ENCODE data around the gene UGT2A1.
A peak's percentile ranks its signal among the peaks of the same experiment; 100 is the strongest.
"Not testable (repeated sequence)": the region's sequence is repeated elsewhere in the genome, so short reads cannot be mapped to it uniquely, and the experiment has no call there.

UGT2A1 gene

GRCh38 chr4:69653147-69653546, at the start of gene UGT2A1:
Gene UGT2A1 (minus strand): TSS chr4:69653247. CDS start chr4:69647644, 5,603 bp downstream.
- DNase-seq: no peak

DNA sequence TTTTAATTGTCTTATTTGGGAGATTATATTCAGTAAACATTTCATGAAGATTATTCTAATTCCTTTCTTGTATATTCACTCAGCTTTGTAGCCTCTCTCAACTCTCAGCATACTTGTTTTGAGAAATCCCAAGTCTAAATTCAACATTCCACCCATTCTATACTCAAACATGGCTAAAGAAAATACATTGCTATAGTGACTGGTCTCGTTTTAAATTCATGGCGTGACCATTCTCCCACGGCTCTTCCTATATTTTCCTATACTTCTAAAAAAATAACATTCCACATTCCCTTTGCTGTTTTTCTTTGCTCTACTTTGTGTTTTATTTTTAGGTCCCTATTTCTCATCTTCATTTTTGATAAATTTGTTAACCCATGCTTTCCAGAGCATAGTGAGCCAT, 49.2 kb upstream of the UGT2A1 start:
- DNase-seq: no peak

GRCh38 chr4:69701696-69702095, 48.6 kb upstream of the UGT2A1 start:
- no peak for DNase-seq

DNA sequence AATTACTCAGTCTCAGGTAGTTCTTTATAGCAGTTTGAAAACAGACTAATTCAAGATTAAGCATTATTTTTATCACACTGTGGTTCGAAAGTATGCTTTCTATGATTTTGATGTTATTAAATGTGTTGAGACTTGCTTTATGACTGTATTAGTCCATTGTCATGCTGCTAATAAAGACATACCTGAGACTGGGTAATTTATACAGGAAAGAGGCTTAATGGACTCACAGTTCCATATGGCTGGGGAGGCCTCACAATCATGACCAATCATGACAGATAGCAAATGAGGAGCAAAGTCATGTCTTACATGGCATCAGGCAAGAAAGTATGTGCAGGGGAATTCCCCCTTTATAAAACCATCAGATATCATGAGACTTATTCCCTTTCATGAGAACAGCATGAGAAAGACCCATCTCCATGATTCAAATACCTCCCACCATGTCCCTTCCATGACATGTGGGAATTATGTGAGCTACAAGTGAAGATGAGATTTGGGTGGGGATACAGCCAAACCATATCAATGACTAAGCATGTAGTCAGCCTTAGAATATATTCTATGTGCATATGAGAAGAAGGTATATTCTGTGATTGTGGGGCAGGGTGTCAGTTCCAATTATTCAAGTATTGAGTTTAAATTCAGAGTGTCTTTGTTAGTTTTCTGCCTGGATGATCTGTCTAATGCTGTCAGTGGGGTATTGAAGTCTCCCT, 44.6 kb upstream of the UGT2A1 start:
- no peak for DNase-seq

DNA sequence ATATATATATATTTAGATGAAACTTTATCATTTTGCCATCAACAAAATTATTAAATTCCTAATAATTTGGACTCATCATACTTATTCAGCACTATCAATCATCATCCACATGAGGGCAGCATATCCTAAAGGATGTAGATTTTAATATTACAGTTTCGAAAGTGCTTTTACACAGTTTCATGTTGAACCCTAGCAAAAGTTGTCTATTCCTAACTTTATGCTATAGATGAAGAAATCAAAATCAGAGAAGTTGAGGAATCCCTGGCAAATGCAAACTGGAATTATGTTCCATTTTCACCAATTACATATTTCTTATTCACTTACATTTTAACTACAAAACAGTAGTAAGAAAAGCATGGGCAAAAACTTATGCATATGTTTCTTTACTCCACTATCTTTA, 36.6 kb upstream of the UGT2A1 start:
- DNase-seq: peak; percentile 13

GRCh38 chr4:69684804-69685203, 31.8 kb upstream of the UGT2A1 start:
- DNase-seq: no peak

DNA sequence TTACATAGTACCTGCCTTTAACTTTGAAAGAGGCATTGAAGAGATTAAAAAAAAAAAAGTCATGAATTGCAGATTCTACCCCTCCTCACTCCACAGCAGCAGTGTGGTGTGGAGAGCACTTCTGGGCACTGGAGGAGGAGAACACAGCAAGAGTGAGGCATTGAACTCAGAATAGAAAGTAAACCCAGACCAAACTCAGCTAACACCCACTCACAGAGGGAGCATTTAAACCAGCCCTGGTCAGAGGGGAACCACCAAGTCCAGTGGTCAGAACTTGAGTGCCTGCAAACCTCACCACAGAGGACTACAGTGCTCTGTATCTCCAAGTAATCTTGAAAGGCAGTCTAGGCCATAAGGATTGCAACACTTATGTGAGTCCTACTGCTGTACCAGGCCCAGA, 15.6 kb upstream of the UGT2A1 start:
- no peak for DNase-seq

- not testable (repeated sequence) for DNase-seq
Observed at GRCh38 chr4:69664009-69664408, 11.0 kb upstream of the UGT2A1 start.

GRCh38 chr4:69661130-69661803, 8.2 kb upstream of the UGT2A1 start:
- not testable (repeated sequence) for DNase-seq

GRCh38 chr4:69658133-69658532, 5.1 kb upstream of the UGT2A1 start:
- no peak for DNase-seq

- no peak for DNase-seq
Observed at GRCh38 chr4:69656653-69657158, 3.7 kb upstream of the UGT2A1 start.

GRCh38 chr4:69650872-69651271, 2.2 kb downstream of the UGT2A1 start:
- DNase-seq: no peak

DNA sequence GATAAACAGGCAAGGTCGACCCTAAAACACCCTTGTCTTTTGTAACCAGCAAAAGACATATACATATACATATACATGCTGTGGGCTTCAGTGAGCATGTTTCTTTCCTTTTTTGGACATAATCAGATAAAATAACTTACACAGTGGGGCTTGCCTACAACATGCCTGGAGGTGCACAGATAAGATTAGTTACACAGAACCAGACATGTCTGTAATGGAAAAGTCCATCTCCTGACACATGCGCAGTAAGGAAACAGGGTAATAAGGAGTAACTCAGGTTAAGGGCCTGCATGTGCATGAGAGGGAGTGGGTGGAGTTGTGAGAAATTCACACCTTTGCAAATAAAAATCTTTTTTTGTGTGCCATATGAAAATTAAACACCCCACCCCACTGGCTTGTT, 3.4 kb downstream of the UGT2A1 start:
- no peak for DNase-seq

DNA sequence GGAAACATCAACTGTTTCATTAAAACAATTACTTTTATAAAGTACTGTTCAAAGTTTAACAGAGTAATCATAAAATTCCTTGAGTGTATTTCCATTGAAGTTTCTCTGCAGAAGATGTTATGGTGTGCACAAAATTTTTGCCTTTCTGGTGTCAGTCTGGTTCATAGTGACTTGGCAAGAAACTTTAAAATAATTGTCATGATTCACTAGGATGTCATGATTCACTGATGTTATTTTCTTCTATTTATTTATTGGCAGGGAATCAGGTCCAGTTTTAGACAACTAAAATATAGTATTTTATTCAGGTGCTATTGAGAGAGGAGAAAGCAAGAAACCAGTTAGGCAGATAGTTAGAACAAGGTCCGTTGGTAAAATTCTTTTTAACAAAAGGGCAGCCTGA, 3.8 kb downstream of the UGT2A1 start:
- DNase-seq: no peak

DNA sequence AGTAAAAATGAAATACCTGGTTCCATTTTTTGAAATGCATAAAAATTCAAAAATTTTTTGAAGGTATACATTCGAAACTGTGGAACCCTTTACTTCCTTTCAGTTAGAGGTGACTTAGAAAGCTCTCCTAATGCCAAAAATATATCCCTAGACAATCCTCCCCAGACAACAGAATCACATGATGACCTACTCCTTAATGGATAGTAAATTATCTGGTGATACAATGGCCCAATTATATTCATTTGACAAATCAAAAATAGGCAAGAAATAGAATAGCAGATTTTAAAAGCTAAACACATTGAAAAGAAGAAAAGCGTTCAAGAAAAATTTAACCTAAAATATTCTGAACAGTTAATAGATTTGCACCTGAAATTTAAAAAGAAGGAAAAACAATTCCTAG, 10.1 kb downstream of the UGT2A1 start:
- no peak for DNase-seq

- no peak for DNase-seq
Observed at GRCh38 chr4:69640289-69640688, 12.8 kb downstream of the UGT2A1 start.

- no peak for DNase-seq
Observed at GRCh38 chr4:69639542-69639941, 13.5 kb downstream of the UGT2A1 start, which contains the start of gene UGT2A2. Gene UGT2A2 (minus strand): TSS chr4:69639642. CDS start chr4:69639640, 2 bp downstream.

DNA sequence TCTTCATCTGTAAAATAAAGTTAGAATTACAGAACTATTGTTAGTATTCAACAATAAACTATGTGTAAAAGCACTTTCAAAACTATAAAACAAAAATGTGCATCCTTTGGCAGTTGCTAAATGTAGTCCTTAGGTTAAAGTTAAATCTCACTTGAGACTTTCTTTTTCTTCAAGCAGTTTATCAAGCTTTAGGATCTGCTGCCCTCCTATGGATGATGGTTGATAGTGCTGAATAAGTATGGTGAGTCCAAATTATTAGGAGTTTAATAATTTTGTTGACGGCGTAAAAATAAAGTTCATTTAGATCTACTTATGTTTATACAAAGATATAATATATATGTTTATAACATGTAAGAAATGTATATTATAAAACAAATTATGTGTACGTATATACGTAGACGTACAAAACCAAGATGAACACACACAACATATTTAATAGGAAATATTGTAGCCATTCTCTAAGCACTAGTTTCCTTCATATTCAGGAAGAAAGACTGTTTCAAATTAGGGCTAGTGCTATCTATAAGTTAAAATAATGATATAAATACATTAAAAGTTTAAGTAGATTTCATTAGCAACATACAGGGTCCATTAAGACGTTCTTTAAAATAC, 35.9 kb downstream of the UGT2A1 start:
- DNase-seq: no peak

DNA sequence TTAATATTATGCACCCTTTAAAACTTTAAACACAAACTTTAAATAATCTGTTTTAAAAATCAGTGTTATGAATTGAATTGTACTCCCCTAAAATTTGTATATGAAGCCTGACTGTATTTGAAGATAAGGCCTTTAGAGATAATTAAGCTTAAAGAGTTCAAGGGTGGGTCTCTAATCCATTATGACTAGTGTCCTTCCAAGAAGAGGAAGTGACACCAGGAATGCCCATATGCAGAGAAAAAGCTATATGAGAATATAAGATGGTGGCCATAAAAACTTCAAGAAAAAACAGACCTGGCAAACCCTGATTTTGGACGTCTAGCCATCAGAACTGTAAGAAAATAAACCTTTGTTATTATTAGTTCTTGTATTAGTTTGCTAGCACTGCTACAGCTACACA, 42.6 kb downstream of the UGT2A1 start:
- no peak for DNase-seq

DNA sequence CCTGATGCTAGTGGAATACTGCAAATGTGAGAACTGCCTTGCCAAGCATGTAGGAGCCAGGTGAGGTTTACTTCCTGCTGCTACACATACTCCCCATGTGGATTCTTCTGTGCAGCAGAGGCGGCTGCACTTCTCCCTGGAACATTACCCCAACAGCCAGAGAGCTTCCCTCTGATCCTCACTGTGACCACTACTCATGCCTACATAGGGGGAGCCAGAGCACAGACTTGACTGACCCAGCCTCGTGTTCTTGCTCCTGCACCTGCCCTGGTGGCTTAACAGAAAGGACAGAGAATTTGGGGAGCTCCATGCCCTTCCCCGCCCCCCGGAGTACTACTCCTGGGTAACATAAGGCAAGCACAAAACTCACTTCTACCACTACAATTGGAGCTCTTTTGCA, 52.0 kb downstream of the UGT2A1 start:
- no peak for DNase-seq

DNA sequence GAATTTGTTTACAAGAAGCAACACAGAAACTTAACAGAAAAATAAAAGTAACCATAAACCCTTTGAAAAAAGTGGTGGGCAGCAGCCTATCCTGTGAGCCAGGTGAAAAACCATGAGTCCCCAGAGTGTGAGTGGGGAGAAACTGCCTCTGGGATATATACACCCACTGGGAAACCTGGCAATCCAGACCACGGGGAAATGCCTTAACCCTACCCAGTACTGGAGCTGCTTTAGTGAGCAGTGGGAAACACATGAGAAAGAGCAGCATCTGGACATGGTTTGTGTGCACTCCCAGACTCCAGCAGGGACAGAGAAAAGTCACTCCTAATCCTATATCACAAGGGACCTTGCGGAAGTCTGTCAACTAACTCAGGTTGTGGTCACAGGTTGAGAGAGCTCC, 53.0 kb downstream of the UGT2A1 start:
- no peak for DNase-seq

GRCh38 chr4:69594382-69594781, 58.7 kb downstream of the UGT2A1 start:
- DNase-seq: no peak

- DNase-seq: no peak
Observed at GRCh38 chr4:69591364-69591763, 61.7 kb downstream of the UGT2A1 start.

- DNase-seq: no peak
Observed at GRCh38 chr4:69589884-69590283, 63.2 kb downstream of the UGT2A1 start.
